PC-3 (cell line): ENCODE data around the gene ARID5B. TPM values are rescaled to one million over a fixed set of nuclear protein-coding genes. Genes with fewer than 3 reads are reported as not detected.

Source experiments
- ATAC-seq: fragments of 200-7000 bp; cut with Tn5 transposase; 2 replicates; pipeline ENCODE4 v1.9.1; 2020; ENCODE audit warnings: mild to moderate bottlenecking, moderate library complexity
- BruUV-seq: library from RNA; stranded (reverse); fragments of 400-500 nt; replicated peaks from 2 replicates; lab custom pipeline; 2021; lab: Mats Ljungman, UMichigan
- CTCF ChIA-PET: fragments of 300-600 bp; sonication (Branson Sonifier 250); formaldehyde crosslinking; loops from one replicate; lab custom pipeline; 2022; ENCODE audit warnings: antibody characterized with exemption; lab: Charles Lee
- POLR2A ChIA-PET: fragments of 300-600 bp; sonication (Branson Sonifier 250); formaldehyde crosslinking; loops from one replicate; lab custom pipeline; 2022; ENCODE audit warnings: antibody characterized with exemption; ENCODE audit not compliant: unreplicated experiment; lab: Charles Lee
- DNase-seq: peaks from one replicate; pipeline ENCODE4 v3.0.0-alpha.2; 2015
- H2AFZ ChIP-seq: fragments of 300-600 bp; sonication (generic); 2 replicates; pipeline ENCODE4 v1.6.0; 2016; ENCODE audit warnings: antibody characterized with exemption, low read length
- H3F3A ChIP-seq: fragments of 300-600 bp; sonication (generic); one replicate; pipeline ENCODE4 v1.6.0; 2017; ENCODE audit warnings: antibody characterized with exemption, low read length, control low read depth, mild to moderate bottlenecking; ENCODE audit not compliant: unreplicated experiment
- H3K27ac ChIP-seq: fragments of 300-600 bp; sonication (generic); 2 replicates; pipeline ENCODE4 v1.5.1; 2016; ENCODE audit warnings: mild to moderate bottlenecking, low read length
- H3K27me3 ChIP-seq: fragments of 300-600 bp; sonication (generic); 2 replicates; pipeline ENCODE4 v1.6.1; 2016; ENCODE audit warnings: low read length, mixed read lengths
- H3K36me3 ChIP-seq: fragments of 300-600 bp; sonication (generic); 2 replicates; pipeline ENCODE4 v1.6.1; 2016; ENCODE audit warnings: low read depth, mixed run types, low read length, mixed read lengths
- H3K4me1 ChIP-seq: fragments of 300-600 bp; sonication (generic); 2 replicates; pipeline ENCODE4 v1.5.1; 2016; ENCODE audit warnings: low read length; ENCODE audit not compliant: insufficient read depth
- H3K4me2 ChIP-seq: fragments of 300-600 bp; sonication (generic); 2 replicates; pipeline ENCODE4 v1.6.0; 2016; ENCODE audit warnings: low read length
- H3K4me3 ChIP-seq: fragments of 300-600 bp; sonication (generic); 2 replicates; pipeline ENCODE4 v1.5.1; 2016; ENCODE audit warnings: mild to moderate bottlenecking, low read length, mixed read lengths
- H3K79me2 ChIP-seq: fragments of 300-600 bp; sonication (generic); 2 replicates; pipeline ENCODE4 v1.6.1; 2017; ENCODE audit warnings: low read length, mixed read lengths
- H3K9ac ChIP-seq: fragments of 300-600 bp; sonication (generic); 2 replicates; pipeline ENCODE4 v1.6.0; 2016; ENCODE audit warnings: mild to moderate bottlenecking, low read length
- H3K9me2 ChIP-seq: fragments of 300-600 bp; sonication (generic); replicated peaks from 2 replicates; pipeline ENCODE4 v1.6.1; 2016; ENCODE audit warnings: mixed run types, low read length, mixed read lengths
- H3K9me3 ChIP-seq: fragments of 300-600 bp; sonication (generic); 2 replicates; pipeline ENCODE4 v1.6.1; 2016; ENCODE audit warnings: low read length, mixed read lengths
- H4K20me1 ChIP-seq: fragments of 300-600 bp; sonication (generic); 2 replicates; pipeline ENCODE4 v1.6.1; 2016; ENCODE audit warnings: low read length, mixed read lengths
- EZH2 ChIP-seq: fragments of 300-600 bp; sonication (generic); IDR thresholded peaks from one replicate; pipeline ENCODE4 v1.6.1; 2017; ENCODE audit warnings: antibody characterized with exemption, mild to moderate bottlenecking, low read length; ENCODE audit not compliant: unreplicated experiment
- EZH2phosphoT487 ChIP-seq: fragments of 300-600 bp; sonication (generic); IDR thresholded peaks from 2 replicates; pipeline ENCODE4 v1.6.1; 2018; ENCODE audit warnings: mild to moderate bottlenecking, antibody characterized with exemption, low read length, borderline replicate concordance
- intact Hi-C: fragments of 100-400 bp; cut with micrococcal nuclease; formaldehyde crosslinking; loops from 2 replicates; pipeline ENCODE4 v1.9.0; 2023
- total RNA-seq: library from RNA; depleted of rRNA; stranded (reverse); fragments of >200 nt; gene quantifications from 2 replicates; pipeline ENCODE4 v1.2.3, GENCODE V29; 2014
- TF ChIP-seq, protein P1 (sequence below): fragments of 300-600 bp; sonication (generic); conservative IDR thresholded peaks from 2 replicates; pipeline ENCODE4 v1.5.1; 2017; ENCODE audit warnings: antibody characterized with exemption, low read depth, mild to moderate bottlenecking, low read length

The ARID5B gene
- total RNA-seq, 1 experiment from 2014 or later, result 26.4 TPM

GRCh38 chr10:62095181-62096122, 194.0 kb downstream of the ARID5B start:
- H3K9me3 ChIP-seq, result no peaks in the 10 kb centered on the region
- ChIA-PET POLR2A (interaction anchor here (0.7 kb wide), 3 partner anchors 11 to 27 kb away, joined by 3 to 7 read pairs (median 3); no protein-coding TSS in a partner anchor), CTCF (interaction anchor here (0.5 to 1.4 kb wide), 5 partner anchors 45 to 149 kb away, joined by 3 to 4 read pairs (median 3); no protein-coding TSS in a partner anchor)
- no peaks in the 10 kb centered on the region for H3K79me2 ChIP-seq
- peak overlapping the region; percentile 42 for H2AFZ ChIP-seq
- H3K9ac ChIP-seq, result peak overlapping the region; percentile 3
- H3K36me3 ChIP-seq, result peaks cover 11% of the 10 kb centered on the region
- BruUV-seq, result TSS peak; percentile 77
- H3F3A ChIP-seq, result peaks cover 6% of the 10 kb centered on the region
- intact Hi-C loops, result loop anchor here (1.0 to 5.0 kb wide), 7 partner anchors 12 to 193 kb away; partner anchors contain the start of gene ARID5B
- H4K20me1 ChIP-seq, result no peaks in the 10 kb centered on the region
- peak; percentile 97 for DNase-seq
- TF ChIP-seq EZH2phosphoT487 (no peak), EZH2 (no peak)
- TF ChIP-seq, protein P1, sequence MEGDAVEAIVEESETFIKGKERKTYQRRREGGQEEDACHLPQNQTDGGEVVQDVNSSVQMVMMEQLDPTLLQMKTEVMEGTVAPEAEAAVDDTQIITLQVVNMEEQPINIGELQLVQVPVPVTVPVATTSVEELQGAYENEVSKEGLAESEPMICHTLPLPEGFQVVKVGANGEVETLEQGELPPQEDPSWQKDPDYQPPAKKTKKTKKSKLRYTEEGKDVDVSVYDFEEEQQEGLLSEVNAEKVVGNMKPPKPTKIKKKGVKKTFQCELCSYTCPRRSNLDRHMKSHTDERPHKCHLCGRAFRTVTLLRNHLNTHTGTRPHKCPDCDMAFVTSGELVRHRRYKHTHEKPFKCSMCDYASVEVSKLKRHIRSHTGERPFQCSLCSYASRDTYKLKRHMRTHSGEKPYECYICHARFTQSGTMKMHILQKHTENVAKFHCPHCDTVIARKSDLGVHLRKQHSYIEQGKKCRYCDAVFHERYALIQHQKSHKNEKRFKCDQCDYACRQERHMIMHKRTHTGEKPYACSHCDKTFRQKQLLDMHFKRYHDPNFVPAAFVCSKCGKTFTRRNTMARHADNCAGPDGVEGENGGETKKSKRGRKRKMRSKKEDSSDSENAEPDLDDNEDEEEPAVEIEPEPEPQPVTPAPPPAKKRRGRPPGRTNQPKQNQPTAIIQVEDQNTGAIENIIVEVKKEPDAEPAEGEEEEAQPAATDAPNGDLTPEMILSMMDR, result no peak
- H3K4me2 ChIP-seq, result peak overlapping the region; percentile 71
- no peaks in the 10 kb centered on the region for H3K27me3 ChIP-seq
- peaks cover 43% of the 10 kb centered on the region for H3K4me1 ChIP-seq
- peak; percentile 50 for ATAC-seq
- H3K9me2 ChIP-seq, result no peaks in the 10 kb centered on the region
- H3K27ac ChIP-seq, result peak overlapping the region; percentile 57
- peak overlapping the region; percentile 43 for H3K4me3 ChIP-seq

- intact Hi-C loops, result loop anchor here (1.0 to 5.0 kb wide), 3 partner anchors 11 to 194 kb away; partner anchors contain the start of gene ARID5B
- no peak for ATAC-seq
- peak overlapping the region; percentile 71 for H3K4me2 ChIP-seq
- TF ChIP-seq EZH2phosphoT487 (no peak), EZH2 (no peak)
- TF ChIP-seq, protein P1, result no peak
- no TSS peak for BruUV-seq
- H3F3A ChIP-seq, result peaks cover 6% of the 10 kb centered on the region
- POLR2A ChIA-PET, result no interaction called here
- no peaks in the 10 kb centered on the region for H4K20me1 ChIP-seq
- no peak overlapping the region for H3K9ac ChIP-seq
- no peaks in the 10 kb centered on the region for H3K27me3 ChIP-seq
- H3K4me1 ChIP-seq, result peaks cover 43% of the 10 kb centered on the region
- peak overlapping the region; percentile 43; the same call in 1 of the 2 replicates for H3K4me3 ChIP-seq
- peak overlapping the region; percentile 57 for H3K27ac ChIP-seq
- peaks cover 3% of the 10 kb centered on the region for H3K36me3 ChIP-seq
- no peaks in the 10 kb centered on the region for H3K79me2 ChIP-seq
- CTCF ChIA-PET, result no interaction called here
- no peak overlapping the region for H2AFZ ChIP-seq
- H3K9me2 ChIP-seq, result no peaks in the 10 kb centered on the region
- H3K9me3 ChIP-seq, result no peaks in the 10 kb centered on the region
- no peak for DNase-seq
Observed at GRCh38 chr10:62096256-62096933, 194.9 kb downstream of the ARID5B start.
